Thyroid gland (tissue), 4 donors: ENCODE results near the gene TGFA. TPM values are rescaled to one million over a fixed set of nuclear protein-coding genes. Genes with fewer than 3 reads are reported as not detected.

ENCODE experiments used
- DNase-seq, 2 donors: peaks; one replicate each; pipeline ENCODE4 v3.0.0-alpha.2; 2019
- H3K27ac ChIP-seq, 3 donors: fragments of 200-600 bp; sonication (generic); 1 replicate in 2 of 3; 2 replicates in 1 of 3; pipeline ENCODE4 v1.5.1; 2016 to 2019; ENCODE audit warnings: mild to moderate bottlenecking in 1 of 3, moderate library complexity in 1 of 3
- H3K27me3 ChIP-seq: fragments of 200-600 bp; sonication (generic); one replicate; pipeline ENCODE4 v1.5.1; 2019
- H3K36me3 ChIP-seq, 2 donors: fragments of 200-600 bp; sonication (generic); one replicate each; pipeline ENCODE4 v1.5.1; 2016 to 2019
- H3K4me1 ChIP-seq, 2 donors: fragments of 200-600 bp; sonication (generic); one replicate each; pipeline ENCODE4 v1.5.1; 2017 to 2019
- H3K4me3 ChIP-seq, 3 donors: fragments of 200-600 bp; sonication (generic); replicated peaks in 1 of 3; 1 replicate in 2 of 3; 2 replicates in 1 of 3; pipeline ENCODE4 v1.5.1; 2016; ENCODE audit warnings: mild to moderate bottlenecking in 1 of 3
- H3K9me3 ChIP-seq: fragments of 200-600 bp; sonication (generic); one replicate; pipeline ENCODE4 v1.5.1; 2017
- POLR2A ChIP-seq, 2 donors: fragments of 450-650 bp; IDR thresholded peaks; one replicate each; pipeline ENCODE4 v1.6.1; 2017; ENCODE audit warnings: antibody characterized with exemption in 2 of 2, mild to moderate bottlenecking in 2 of 2, moderate library complexity in 1 of 2
- WGBS, 2 donors: methylation state at CpG; one replicate each; pipeline ENCODE4 v1.1.5; 2017; 5-methylcytosine and 5-hydroxymethylcytosine counted together
- intact Hi-C: fragments of 100-400 bp; cut with DNase I; formaldehyde crosslinking; loops from one replicate; pipeline ENCODE4 v1.15.1; 2023
- total RNA-seq, 4 donors: library from RNA; depleted of rRNA; stranded (reverse); fragments of >200 nt; gene quantifications; one replicate each; pipeline ENCODE4 v1.2.3, GENCODE V29; 2016
- TF ChIP-seq, protein P1 (sequence below), 6 experiments: fragments of 200-600 bp in 3 of 6; fragments of 450-650 bp in 3 of 6; sonication (generic) in 3 of 6; IDR thresholded peaks; one replicate each; pipeline ENCODE4 v1.5.1; 2016 to 2019; ENCODE audit warnings: antibody characterized with exemption in 6 of 6, mild to moderate bottlenecking in 2 of 6, inconsistent platforms in 1 of 6, moderate library complexity in 1 of 6

The TGFA gene
- total RNA-seq, 4 donors from 2014 or later: 12.9 to 23.0 (median 18.6) TPM

GRCh38 chr2:70532244-70532935, 21.2 kb downstream of the TGFA start:
- no peaks in the 10 kb centered on the region for H3K9me3 ChIP-seq
- intact Hi-C loops: no loop called here
- H3K4me1 ChIP-seq: peaks cover 51 to 54% of the 10 kb centered on the region in 2 donors
- no peak for DNase-seq
- TF ChIP-seq, protein P1, sequence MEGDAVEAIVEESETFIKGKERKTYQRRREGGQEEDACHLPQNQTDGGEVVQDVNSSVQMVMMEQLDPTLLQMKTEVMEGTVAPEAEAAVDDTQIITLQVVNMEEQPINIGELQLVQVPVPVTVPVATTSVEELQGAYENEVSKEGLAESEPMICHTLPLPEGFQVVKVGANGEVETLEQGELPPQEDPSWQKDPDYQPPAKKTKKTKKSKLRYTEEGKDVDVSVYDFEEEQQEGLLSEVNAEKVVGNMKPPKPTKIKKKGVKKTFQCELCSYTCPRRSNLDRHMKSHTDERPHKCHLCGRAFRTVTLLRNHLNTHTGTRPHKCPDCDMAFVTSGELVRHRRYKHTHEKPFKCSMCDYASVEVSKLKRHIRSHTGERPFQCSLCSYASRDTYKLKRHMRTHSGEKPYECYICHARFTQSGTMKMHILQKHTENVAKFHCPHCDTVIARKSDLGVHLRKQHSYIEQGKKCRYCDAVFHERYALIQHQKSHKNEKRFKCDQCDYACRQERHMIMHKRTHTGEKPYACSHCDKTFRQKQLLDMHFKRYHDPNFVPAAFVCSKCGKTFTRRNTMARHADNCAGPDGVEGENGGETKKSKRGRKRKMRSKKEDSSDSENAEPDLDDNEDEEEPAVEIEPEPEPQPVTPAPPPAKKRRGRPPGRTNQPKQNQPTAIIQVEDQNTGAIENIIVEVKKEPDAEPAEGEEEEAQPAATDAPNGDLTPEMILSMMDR (IDR thresholded peaks at IDR 0.05): no peak
- no peak for TF ChIP-seq POLR2A (IDR thresholded peaks at IDR 0.05)
- WGBS, 2 donors: 83 to 90% methylated on average over 7 of the region's 7 CpGs
- peak overlapping the region in 1 of 3 donors; percentile 18 for H3K27ac ChIP-seq
- H3K4me3 ChIP-seq: no peak overlapping the region
- no peaks in the 10 kb centered on the region for H3K27me3 ChIP-seq
- no peaks in the 10 kb centered on the region for H3K36me3 ChIP-seq

GRCh38 chr2:70531419-70532086, 22.1 kb downstream of the TGFA start:
- intact Hi-C loops: no loop called here
- 71 to 75% methylated on average over 3 of the region's 3 CpGs for WGBS, 2 donors

DNA sequence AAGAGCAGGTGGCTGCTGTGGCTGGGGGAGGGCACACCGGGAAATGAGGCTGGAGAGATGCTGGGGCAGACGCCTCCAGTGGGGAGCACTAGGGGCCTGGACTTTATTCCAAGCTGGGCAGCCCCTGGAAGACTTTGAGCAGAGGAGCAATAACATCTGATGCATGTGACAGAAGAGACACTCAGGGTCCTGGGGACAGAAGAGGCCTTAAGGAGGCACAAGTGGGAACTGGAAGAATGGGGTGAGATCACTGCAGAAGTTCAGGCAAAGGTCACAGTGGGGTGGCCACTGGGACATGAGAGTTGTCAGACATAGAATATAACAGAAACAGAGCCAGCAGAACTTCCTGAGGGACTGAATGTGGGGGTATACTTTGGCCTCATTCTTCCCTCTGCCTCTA, 24.0 kb downstream of the TGFA start:
- H3K27me3 ChIP-seq: no peaks in the 10 kb centered on the region
- no peak overlapping the region for H3K4me3 ChIP-seq
- H3K36me3 ChIP-seq: no peaks in the 10 kb centered on the region
- peaks cover 56 to 61% of the 10 kb centered on the region in 2 donors for H3K4me1 ChIP-seq
- TF ChIP-seq, protein P1 (IDR thresholded peaks at IDR 0.05): no peak
- no peak for TF ChIP-seq POLR2A (IDR thresholded peaks at IDR 0.05)
- no peak for DNase-seq
- no peak overlapping the region for H3K27ac ChIP-seq
- intact Hi-C loops: no loop called here
- WGBS, 2 donors: 90 to 93% methylated on average over 2 of the region's 2 CpGs
- no peaks in the 10 kb centered on the region for H3K9me3 ChIP-seq

More at GRCh38 chr2:70531419-70532086, 22.1 kb downstream of the TGFA start:
- TF ChIP-seq, protein P1 (IDR thresholded peaks at IDR 0.05): no peak
- no peak for TF ChIP-seq POLR2A (IDR thresholded peaks at IDR 0.05)
- H3K4me3 ChIP-seq: no peak overlapping the region
- peak overlapping the region in 1 of 3 donors; percentile 18 for H3K27ac ChIP-seq
- DNase-seq: no peak
- no peaks in the 10 kb centered on the region for H3K9me3 ChIP-seq
- H3K27me3 ChIP-seq: no peaks in the 10 kb centered on the region
- peaks cover 51 to 54% of the 10 kb centered on the region in 2 donors for H3K4me1 ChIP-seq
- no peaks in the 10 kb centered on the region for H3K36me3 ChIP-seq

GRCh38 chr2:70528929-70529328, 24.7 kb downstream of the TGFA start:
- 69 to 89% methylated on average over 3 of the region's 3 CpGs for WGBS, 2 donors
- intact Hi-C loops: no loop called here
- no peaks in the 10 kb centered on the region for H3K27me3 ChIP-seq
- H3K36me3 ChIP-seq: no peaks in the 10 kb centered on the region
- TF ChIP-seq, protein P1 (IDR thresholded peaks at IDR 0.05): no peak
- TF ChIP-seq POLR2A (IDR thresholded peaks at IDR 0.05): no peak
- no peaks in the 10 kb centered on the region for H3K9me3 ChIP-seq
- no peak for DNase-seq
- H3K27ac ChIP-seq: no peak overlapping the region
- H3K4me3 ChIP-seq: no peak overlapping the region
- H3K4me1 ChIP-seq: peaks cover 52 to 61% of the 10 kb centered on the region in 2 donors

DNA sequence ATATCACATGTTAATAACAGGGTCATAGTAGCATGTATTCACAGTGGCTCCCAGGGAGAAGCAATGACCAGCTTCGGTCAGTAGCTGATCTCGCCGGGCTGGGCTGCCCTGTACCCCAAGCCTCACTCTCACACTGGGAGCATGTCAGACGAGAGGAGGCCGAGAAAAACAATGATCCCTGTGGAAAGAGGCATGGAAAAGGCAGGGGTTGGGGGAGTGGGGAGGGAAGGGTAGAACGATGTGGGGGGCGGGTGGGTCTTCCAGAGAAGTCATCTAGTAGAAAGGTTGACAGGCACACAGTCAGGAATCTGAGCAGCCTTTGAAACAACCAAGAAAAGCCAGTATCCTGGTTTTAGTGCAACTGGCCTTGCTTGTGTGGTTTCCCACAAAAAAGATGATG, 25.4 kb downstream of the TGFA start:
- H3K4me3 ChIP-seq: no peak overlapping the region
- 84 to 89% methylated on average over 7 of the region's 7 CpGs for whole genome bisulfite sequencing, 2 donors
- H3K27ac ChIP-seq: no peak overlapping the region
- H3K27me3 ChIP-seq: no peaks in the 10 kb centered on the region
- no peak for DNase-seq
- H3K4me1 ChIP-seq: peaks cover 56 to 68% of the 10 kb centered on the region in 2 donors
- TF ChIP-seq, protein P1 (IDR thresholded peaks at IDR 0.05): no peak
- no peak for TF ChIP-seq POLR2A (IDR thresholded peaks at IDR 0.05)
- H3K36me3 ChIP-seq: no peaks in the 10 kb centered on the region
- no peaks in the 10 kb centered on the region for H3K9me3 ChIP-seq
- intact Hi-C loops: no loop called here
